Fibroblast of pulmonary artery (primary cell): ENCODE measurements around the gene RNF144A.

Source experiments
- DNase-seq: peaks from one replicate; pipeline ENCODE4 v3.0.0-alpha.2; 2010; ENCODE audit warnings: low read depth
- H3K4me3 ChIP-seq: replicated peaks from 2 replicates; pipeline ENCODE4 v1.5.1; 2011; ENCODE audit warnings: low read depth, mild to moderate bottlenecking, control low read depth, low read length, moderate library complexity
- TF ChIP-seq, protein P1 (sequence below): IDR thresholded peaks from 2 replicates; pipeline ENCODE4 v1.5.1; 2011; ENCODE audit warnings: mild to moderate bottlenecking, control low read depth, low read length, inconsistent platforms; ENCODE audit errors: missing control alignments

Gene RNF144A, protein sequence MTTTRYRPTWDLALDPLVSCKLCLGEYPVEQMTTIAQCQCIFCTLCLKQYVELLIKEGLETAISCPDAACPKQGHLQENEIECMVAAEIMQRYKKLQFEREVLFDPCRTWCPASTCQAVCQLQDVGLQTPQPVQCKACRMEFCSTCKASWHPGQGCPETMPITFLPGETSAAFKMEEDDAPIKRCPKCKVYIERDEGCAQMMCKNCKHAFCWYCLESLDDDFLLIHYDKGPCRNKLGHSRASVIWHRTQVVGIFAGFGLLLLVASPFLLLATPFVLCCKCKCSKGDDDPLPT

DNA sequence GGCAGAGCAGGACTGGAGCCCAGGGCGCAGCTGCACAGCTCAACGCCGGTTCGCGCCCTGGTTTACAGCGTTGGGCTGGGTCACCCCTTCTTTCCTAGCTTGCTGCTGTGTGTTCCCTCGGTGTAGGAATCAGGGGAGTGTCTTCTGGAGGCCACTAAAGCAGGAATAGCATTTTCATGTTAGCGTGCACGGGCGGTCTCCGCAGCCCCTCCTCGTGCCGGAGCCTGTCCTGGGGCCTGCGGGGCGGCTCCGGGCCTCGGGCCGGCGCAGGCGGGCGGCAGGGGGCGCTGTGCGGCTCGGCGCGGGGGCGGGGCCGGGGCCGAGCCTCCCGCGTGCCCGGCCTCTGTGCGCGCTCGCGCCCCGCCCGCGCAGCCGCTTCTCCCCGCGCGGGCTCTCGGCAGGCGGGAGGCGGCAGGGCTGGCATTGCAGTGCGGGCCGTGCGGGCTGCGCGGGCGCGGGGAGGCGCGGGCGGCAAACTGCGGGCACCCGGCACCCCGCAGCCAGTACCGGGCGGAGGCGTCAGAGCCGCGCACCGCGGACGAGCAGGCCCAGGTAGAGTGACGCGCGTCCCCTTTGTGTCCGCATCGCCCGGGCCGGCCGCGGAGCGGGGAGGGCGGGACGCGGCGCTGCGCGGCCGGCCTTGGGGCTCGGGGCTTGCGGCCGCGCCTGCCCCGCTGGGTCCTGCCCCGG, at the start of gene RNF144A:
TSS of gene RNF144A (plus strand) at position 342 of the 690 bp plus-strand sequence. CDS start 79,515 bp downstream, outside the sequence.
- H3K4me3 ChIP-seq = peak within 1 kb of the TSS; percentile 61
- peak; percentile 48 for DNase-seq
- TF ChIP-seq, protein P1, sequence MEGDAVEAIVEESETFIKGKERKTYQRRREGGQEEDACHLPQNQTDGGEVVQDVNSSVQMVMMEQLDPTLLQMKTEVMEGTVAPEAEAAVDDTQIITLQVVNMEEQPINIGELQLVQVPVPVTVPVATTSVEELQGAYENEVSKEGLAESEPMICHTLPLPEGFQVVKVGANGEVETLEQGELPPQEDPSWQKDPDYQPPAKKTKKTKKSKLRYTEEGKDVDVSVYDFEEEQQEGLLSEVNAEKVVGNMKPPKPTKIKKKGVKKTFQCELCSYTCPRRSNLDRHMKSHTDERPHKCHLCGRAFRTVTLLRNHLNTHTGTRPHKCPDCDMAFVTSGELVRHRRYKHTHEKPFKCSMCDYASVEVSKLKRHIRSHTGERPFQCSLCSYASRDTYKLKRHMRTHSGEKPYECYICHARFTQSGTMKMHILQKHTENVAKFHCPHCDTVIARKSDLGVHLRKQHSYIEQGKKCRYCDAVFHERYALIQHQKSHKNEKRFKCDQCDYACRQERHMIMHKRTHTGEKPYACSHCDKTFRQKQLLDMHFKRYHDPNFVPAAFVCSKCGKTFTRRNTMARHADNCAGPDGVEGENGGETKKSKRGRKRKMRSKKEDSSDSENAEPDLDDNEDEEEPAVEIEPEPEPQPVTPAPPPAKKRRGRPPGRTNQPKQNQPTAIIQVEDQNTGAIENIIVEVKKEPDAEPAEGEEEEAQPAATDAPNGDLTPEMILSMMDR = no peak

DNA sequence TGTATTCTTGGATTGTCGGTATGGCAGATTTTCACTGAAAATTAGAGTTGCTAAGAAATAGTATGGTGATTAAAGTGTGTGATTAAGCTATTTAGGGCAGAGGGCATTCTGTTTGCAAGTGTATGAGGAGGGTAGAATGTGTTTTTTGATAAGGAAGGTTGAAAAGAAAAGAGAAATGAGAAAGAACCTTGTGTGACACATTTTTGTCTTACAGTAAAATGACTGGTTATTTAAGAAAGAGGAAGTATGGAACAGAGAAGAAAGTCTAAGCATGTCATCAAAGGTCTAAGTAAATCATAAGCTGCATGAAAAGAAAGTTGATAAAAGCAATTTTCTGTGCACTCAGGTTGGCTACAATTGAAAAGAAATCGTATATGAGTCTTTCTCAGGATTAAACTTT, 44.8 kb upstream of the RNF144A start:
- DNase-seq = no peak
- H3K4me3 ChIP-seq = no peak overlapping the region
- TF ChIP-seq, protein P1 = no peak

DNA sequence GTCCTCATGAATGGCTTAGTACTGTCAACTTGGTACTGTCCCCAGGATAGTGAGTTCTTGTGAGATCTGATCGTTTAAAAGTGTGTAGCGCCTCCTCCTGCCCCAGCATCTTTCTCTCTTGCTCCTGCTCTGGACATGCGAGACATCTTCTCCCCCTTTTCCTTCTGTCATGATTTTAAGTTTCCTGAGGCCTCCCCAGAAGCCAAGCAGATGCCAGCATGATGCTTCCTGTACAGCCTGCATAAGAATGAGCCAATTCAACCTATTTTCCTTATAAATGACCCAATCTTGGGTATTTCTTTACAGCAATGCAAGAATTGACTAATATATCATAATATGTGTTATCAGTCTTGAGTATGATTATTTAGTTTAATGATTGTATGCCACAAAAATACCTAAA, 43.2 kb upstream of the RNF144A start:
- TF ChIP-seq, protein P1 = no peak
- no peak for DNase-seq

DNA sequence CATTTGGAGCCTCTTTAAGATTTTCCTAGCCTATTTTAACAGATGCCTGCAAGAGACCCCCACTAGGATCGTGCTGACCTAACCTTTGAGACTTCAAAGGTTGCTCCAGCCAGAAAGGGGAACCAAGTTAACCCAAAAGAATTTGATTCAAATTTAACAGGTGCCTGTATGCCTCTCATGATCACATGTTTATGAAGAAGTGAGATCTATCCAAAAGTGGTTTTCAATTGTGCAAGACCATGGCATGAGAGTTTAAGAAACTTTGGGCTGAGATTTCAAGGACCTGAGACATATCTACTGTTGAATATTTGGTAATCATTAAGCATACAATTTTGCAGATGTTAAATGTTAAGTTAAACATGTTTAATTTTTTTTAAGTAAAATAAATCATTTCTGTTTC, 40.9 kb upstream of the RNF144A start:
- H3K4me3 ChIP-seq = no peak overlapping the region
- TF ChIP-seq, protein P1 = no peak
- no peak for DNase-seq

More for the DNA sequence above, 43.2 kb upstream of the RNF144A start:
- H3K4me3 ChIP-seq = no peak overlapping the region

DNA sequence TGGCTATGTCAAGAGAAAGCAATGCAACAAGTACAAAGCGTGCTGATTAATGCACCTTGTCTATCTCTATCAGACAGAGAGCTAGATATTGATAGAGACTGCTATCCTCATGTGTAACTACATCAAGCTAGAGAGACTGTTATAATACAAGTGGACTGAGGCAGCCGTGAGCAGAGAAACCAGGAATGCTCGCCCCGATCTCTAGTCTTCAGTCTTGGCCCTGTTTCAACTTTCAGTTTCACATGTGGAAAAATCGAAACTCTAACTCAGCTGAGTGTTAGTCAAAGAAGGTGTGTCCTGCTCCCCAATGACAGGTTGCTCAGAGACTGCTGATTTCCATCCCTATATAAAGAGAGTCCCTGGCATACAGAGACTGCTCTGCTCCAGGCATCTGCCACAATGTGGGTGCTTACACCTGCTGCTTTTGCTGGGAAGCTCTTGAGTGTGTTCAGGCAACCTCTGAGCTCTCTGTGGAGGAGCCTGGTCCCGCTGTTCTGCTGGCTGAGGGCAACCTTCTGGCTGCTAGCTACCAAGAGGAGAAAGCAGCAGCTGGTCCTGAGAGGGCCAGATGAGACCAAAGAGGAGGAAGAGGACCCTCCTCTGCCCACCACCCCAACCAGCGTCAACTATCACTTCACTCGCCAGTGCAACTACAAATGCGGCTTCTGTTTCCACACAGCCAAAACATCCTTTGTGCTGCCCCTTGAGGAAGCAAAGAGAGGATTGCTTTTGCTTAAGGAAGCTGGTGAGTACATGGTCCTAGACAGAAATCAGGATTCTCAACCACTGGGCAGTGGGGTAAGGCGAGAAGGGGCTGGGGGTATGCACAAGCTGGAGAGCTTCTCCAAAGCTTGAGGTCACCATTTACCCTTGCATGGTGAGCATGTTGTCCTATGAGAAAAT, 39.6 kb upstream of the RNF144A start, which contains the start of gene RSAD2:
TSS of gene RSAD2 (plus strand) at position 376 of the 903 bp plus-strand sequence. CDS start at position 400, 24 bp downstream.
- peak within 1 kb of the TSS; percentile 23 for H3K4me3 ChIP-seq
- peak; percentile 11 for DNase-seq
- TF ChIP-seq, protein P1 = no peak

DNA sequence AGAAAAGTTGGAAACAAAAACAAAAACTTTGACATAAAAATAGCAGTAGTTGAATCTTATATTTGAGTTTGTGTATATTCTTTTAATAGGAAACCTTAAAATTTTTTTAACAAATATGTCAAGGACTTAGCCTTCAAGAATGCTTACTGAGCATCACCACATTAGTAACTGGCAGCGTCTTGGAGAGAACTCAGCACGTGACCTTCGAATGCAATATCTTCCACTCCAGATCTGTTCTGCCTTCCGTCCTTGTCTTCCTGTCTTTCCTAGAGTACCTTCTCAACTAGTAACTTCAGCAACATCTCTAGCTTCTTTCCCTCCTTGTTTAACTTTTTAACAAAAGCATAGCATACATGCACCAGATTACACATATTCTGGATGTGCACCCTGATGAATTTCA, 38.7 kb upstream of the RNF144A start:
- H3K4me3 ChIP-seq = no peak overlapping the region
- no peak for DNase-seq
- TF ChIP-seq, protein P1 = no peak
